HG02981 (cell line): Measurements from ENCODE around the gene MAP7D3.

Experiments used
- ATAC-seq: cut with Tn5 transposase; IDR thresholded peaks from one replicate; pipeline ENCODE4 v1.9.1; 2021; ENCODE audit warnings: mild to moderate bottlenecking, moderate library complexity; ENCODE audit not compliant: unreplicated experiment

The MAP7D3 gene

DNA sequence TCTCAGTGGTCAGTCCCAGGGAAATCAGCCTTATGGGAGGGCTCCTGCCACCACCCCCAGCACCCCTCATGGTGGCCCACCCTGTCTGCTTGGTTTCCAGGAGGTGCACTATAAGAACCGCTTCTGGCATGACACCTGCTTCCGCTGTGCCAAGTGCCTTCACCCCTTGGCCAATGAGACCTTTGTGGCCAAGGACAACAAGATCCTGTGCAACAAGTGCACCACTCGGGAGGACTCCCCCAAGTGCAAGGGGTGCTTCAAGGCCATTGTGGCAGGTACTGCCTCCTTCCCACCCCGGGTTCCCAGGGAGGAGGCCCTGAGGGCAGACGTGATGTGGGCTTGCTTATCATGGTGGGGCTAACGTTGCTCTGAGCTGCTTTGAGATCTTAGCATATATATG, 44.3 kb downstream of the MAP7D3 start:
- ATAC-seq = no peak

DNA sequence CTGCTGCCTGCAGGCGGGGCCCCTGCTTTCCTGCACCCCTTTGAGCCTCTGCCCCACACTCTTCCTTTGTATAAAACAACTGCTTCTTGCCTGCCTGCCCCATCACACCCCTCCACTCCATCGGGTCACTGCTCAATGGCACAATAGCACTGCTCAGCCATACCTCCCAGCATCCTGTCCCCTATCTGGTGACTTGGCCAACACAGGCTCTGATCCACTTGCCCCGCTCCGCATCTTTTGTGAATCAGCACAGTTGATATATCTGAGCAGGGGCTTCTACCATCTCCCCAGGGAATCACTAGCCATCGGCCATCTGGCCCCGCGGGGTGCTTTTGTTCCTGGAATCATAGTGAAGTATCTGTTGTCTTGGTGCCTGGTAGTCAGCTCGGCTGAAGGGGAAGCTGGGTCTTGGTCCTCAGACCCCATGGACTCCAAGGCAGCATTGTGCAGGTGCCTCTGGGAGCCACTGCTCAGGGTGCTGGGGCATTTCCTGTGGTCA, 45.3 kb downstream of the MAP7D3 start:
- ATAC-seq = no peak

DNA sequence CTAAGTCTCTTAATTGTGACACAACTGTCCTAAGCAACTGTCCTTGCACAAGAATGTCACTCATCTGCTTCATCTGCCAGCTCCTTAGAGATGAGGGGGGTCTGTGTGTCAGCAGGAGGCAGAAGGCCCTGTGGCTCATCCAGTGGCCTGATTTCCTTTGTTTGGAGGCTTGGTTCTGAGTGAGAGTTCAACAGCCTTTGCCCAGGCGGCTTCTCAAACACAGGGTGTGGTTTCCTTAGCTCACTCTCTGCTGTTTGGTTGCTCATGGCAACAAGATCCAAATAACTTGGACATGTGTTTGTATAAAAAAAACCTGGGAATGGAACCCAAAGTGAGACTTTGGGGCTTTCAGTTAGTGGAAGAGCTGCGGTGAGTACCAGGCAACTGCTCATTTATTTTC, 46.6 kb downstream of the MAP7D3 start:
- ATAC-seq = no peak

DNA sequence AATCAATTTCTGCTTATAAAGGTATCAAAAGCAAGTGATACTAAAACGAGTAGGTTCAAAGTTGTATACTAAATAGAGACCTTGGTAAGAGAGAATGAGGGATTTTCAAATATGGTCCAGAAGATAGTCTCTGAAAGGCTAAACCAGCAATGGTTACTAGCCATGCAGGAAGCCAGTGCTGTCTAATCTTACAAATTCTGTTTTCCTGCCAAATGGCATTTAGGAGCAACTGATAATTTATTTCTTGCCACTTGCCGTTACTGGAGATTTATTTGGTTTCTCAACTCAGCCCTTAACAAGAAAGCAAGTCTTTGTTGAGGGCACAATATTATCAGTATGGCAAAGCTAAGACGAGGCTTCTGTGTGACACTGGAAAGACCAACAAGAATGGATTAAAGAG, 47.2 kb downstream of the MAP7D3 start:
- no peak for ATAC-seq

DNA sequence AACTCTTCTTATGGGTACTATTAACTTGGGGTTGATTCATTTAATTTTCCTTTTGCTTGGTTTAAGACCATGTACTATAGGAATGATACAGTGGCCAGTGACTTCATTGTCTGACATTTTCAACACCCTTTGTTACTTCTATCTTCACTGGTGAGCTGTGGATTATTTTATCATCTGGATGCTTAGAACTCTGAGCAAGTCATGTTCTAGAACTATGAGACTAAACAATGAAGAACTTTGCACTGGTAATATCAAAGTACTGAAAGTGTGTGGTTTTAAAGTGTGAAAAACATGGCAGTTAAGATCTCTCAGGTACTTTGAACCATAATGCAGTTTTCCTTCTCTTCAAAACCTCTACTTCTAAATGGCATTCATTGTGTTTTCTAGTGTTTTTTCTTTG, 47.8 kb downstream of the MAP7D3 start:
- ATAC-seq = no peak

DNA sequence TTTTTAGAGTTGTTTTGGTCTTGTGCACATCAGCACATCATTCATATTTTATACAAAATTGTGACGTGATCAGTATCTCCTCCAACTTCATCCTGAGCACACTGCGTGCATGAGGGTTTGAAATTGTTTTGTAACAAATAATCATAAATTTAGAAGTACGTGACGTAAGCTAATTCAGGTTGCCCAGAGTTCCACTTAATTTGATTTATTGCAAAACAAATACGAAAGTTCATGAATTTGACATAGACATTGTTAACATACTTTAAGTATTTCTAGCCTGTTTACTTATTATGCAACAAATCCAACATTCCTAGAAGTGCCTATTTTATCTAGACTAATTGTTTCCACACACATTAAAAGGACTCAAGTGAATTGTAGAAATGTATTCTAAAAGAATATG, 48.3 kb downstream of the MAP7D3 start:
- ATAC-seq = no peak

DNA sequence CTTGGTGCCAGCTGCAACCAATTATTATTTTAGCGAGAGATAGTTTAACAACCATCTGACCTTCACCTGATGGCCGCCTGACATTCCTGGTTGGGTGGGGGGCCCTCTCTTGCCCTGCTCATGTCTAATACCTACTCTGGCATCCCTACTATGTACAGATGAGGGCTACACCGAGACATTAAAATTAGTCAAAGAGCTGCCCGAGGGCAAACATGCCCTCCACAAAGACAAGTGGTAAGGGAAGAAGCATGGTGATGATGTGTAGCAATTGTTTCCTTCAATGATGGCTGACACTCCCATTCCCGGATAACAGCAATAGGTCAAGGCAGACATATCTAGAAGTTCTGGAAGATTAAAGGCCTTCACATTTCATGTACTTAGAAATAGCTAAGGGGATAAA, 49.6 kb downstream of the MAP7D3 start:
- ATAC-seq = no peak

DNA sequence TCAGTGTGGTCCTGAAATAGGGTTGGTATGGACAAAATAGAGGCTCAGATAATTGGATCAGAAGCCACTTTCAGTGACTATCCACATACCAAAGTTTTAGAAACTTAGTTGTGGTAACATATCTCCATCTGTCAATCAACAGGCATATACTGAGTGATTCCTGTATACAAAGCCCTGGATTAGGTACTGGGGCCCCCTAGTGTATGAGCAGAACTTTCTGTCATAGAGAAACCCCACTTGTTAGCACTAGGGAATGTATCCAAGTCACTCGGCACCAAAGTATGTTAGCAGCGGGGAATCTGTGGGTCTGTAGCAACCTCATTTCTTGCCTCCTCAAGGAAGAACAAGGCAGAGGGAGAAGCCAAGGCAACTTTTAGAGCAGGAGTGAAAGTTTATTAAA, 50.7 kb downstream of the MAP7D3 start:
- no peak for ATAC-seq

DNA sequence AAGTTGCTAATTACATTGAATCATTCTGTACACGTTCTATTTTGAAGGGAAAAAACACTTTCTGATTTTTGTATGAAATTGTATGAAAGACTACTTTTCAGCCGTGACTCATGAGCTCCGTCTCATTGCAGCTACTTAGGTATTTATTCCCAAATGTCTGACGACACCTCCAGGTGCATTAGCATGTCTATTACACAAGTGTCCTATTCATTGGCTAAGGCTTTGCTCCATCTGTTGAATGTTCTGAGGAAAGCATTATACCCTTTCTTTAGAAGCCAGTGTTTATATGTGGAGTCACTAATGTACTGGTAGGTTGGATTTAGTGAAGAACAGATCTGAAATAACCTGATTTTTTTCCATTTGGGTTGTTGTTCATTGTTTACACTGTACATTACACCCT, 51.8 kb downstream of the MAP7D3 start:
- no peak for ATAC-seq

DNA sequence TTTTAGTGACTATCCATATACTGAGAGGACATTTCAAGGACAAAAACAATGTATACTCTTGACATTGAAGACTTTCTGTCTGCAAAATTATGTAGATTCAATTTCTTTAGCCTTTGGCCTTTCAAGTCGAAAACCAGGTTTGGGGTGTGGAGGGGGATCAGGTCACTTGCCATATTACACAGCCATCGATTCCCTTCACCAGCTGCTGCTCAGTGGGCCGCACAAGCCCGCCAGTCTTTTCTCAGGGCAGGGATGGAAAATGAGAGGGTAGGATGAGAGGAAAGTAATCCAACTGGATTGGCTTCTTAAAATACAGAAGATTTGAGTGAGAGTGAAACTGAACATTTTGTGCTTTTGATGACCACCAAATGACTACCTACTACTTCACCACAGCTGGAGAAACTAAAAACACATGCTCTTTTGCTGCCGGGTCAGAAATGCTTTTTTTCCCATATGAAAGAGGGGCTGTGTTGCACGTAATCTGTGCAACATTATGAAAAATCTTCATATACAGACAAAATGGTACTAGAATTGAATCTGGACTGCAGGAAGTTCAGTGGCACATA, 52.4 kb downstream of the MAP7D3 start:
- ATAC-seq = no peak

DNA sequence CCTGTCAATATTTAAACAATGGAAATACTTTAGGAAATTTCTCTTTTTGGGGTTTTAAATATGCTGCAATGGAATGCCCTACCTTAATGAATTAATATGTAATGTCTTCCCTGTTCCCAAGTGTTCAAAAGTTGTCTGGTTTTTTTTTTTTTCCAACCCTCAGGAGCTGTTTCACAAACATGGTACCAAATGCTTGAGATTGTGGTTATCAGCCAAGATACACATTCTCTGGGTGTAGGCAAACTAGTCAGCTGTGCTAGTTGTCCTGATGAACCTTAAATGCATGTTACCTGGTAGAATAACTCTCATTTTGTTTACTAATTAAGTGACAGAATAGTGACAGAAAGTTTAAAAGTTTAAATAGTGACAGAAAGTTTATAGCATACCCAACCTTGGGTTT, 53.2 kb downstream of the MAP7D3 start:
- no peak for ATAC-seq

DNA sequence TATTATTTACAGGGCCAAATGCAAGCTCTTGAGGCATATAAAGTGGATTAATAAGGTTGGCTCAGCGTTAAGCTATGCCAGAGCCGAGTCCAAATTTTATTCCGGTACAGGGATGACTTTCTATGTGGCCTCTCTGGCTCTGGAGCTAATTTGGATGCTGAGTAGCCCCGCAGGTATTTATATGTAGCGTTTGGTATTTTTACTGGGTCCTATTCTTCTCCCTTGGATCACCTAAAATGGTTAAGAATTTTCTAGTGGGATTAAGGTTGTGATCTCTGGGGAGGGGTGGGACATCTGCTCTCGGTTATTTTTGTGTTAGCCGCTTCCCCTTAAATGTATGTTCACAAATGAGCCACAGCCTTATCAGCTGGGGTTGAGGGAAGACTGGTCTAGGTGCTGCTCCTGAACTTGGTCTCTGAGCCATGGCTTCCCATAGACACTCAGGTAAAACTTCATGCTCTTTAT, 54.5 kb downstream of the MAP7D3 start:
- ATAC-seq = no peak

DNA sequence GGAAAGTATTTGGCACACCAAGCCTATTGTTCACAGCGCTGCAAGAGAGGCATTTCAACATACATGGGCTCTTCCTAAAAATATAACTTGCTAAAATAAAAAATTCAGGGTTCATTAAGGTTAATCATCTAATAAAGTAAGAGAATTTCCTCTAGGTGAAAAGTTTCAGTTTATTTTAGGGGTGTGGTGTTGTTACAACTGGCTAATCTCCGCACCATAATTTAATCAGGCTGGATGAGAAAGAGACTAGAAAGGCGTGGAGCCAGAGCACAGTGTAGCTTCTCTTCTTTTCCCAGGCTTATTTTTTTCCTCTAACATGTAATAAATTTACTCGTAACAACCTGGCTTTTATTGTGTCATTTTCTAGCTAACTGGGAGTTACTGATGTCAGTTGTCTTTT, 56.0 kb downstream of the MAP7D3 start:
- ATAC-seq = no peak

DNA sequence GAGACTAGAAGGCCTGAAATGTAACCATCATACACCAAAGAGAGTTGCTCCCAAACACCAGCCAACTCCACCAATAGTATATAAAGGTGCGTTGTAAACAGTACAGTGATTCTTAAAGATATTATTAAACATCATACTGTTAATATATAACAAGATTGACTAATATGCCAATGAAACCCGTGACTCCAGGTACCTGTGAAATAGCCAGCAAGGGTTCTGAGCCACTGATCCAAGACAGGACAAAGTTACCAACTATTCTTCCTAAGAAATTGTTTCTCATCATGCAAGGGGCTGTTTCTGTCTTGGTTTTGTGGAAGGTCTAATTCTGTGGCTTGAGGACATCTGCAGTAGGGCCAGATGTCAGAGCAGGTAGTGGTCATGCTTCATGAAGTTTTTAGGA, 56.7 kb downstream of the MAP7D3 start:
- ATAC-seq = no peak

DNA sequence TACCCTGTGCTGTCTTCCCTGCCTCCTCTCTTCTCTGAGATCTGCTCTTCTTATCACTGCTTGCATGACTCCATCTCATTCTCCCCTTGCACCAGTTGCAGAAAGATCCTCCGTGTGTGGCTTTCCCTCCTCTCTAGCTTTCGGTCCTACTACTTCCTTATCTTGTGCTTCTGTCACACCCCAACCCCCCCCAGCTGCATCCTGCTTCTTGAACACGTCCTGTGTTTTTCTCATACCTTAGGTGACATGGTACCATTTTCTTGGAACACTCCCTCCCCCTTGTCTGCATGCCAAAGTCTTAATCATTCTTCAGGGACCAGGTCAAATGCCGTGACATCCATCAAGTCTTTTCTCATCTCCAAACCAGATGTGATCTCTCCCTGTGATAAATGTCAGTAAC, 57.4 kb downstream of the MAP7D3 start:
- no peak for ATAC-seq

DNA sequence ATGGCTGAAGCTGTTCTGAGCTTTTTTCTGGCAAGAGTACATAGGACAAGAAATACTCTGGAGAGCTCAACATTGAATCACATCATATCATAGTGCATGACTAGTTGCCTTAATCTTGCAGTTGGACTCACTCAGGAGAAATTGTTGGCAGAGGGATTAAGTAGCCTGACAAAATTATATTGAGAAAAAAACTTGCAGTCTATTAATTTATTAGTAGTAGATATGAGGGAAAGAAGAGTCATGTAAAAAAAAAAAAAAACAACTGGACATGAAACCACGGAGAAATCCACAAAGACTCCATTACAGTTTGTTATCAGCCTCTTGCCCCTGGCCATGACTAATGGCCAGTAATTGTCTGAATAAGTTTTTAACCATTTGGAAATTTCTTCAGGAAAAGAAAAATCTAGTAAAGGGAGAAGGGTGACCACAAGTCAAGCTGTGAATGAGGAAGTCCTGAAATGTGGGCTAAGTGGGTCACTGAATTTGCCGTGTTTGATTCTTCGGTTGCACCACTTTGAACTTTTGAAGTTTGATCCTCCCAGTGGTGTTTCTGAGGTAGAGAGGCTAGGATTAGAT, 58.3 kb downstream of the MAP7D3 start:
- no peak for ATAC-seq

DNA sequence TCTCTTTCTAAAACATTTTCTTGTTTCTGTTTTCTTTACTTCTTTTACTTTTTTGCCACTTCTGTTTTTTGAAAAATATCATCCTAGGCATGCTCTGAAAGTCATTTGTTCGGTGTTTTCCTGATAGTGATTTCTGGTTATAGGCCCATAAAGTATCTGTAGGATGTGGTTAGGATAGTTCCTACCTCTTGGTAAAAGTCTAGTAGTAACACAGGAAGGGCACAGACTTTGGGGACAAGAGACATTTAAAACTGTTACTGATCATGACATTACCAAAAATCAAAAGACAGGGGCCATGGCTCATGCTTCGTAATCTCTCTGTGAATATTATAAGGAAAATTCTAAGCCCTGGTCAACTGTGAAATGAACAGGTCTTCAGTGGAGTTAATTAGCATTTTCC, 59.1 kb downstream of the MAP7D3 start:
- no peak for ATAC-seq

DNA sequence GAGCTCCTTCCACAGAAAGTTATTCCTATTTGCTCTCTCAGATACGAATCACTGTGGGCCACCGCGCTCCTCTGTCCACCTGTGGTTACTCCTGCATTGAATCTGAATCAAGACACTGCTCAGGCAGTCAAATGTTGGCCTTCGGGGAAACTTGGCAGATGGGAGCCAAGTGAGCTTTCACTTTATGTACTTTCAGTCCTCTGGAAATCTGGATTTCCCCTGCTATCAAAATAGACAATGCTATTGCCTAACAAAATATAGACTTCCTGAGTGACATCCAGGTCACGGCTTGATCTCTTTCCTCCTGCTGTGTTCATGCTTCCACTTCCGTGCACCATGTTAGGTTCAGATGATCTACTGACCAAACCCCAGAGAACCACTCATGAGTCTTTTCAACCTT, 60.0 kb downstream of the MAP7D3 start:
- ATAC-seq = no peak

DNA sequence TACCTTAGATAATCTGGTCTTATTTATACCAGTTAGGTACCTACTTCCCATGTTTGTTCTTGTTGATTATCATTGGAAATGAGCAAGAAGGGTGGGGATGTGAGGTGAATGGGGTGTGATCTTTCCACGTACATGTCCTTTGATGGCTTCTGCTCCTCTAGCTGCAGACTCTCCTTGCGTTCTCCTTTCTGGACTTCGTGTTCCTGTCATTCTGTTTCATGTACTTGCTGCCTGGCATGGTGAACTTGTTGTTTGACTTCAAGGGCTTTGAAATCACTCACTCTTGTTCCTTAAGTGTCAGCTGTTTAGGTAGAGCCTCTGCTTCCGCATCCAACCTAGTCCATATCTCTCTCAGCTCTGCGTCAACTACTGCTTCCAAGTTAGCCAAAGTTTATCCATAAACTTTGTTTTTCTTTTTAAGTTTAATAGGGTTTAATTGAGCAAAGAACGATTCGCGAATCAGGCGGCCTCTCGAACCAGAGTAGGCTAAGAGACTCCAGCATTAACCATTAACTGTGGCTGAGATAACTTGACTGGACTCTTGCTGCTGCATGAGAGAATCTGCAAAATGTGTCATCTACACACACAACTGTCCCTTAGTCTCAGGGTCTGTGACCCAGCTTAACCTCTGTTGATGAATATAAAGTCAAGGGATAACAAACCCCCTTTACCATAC, 61.0 kb downstream of the MAP7D3 start:
- no peak for ATAC-seq

DNA sequence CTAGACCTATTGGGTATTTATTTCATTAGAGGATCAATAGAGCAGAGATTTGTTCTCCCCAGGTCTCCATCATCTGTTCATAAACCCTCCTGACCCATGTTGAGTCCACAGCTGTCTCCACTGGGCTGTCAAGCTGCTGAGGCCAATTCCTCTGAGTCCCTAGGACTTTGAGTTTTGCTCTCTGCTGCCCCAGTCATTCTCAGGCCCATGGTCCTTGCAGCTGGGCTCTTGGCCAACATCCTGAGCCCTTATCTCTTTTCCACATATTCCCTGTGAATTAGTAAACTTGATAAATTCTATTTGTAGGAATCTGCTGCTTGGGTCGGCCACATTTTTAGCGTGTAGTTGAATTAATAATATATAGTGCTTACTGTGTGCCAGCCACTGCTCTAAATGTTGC, 62.0 kb downstream of the MAP7D3 start:
- no peak for ATAC-seq

DNA sequence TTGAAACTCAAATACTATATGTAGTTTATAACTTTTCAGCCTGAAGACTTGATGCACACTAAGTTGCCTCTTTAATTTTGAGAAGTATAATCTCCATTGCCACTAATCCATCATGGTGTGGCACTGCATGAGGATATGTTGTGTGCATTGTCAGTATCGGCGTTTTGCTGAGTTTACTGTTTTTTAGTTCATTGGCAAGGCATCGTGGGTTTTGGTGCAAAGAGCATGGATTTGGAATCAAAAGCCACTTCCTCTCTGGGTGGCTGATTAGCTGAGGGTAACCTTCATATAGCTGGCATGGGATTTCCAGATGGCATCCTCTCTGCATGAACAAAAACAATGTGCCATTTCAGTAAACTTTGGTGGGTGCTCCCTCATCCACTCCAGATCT, 65.2 kb downstream of the MAP7D3 start:
- ATAC-seq = no peak

DNA sequence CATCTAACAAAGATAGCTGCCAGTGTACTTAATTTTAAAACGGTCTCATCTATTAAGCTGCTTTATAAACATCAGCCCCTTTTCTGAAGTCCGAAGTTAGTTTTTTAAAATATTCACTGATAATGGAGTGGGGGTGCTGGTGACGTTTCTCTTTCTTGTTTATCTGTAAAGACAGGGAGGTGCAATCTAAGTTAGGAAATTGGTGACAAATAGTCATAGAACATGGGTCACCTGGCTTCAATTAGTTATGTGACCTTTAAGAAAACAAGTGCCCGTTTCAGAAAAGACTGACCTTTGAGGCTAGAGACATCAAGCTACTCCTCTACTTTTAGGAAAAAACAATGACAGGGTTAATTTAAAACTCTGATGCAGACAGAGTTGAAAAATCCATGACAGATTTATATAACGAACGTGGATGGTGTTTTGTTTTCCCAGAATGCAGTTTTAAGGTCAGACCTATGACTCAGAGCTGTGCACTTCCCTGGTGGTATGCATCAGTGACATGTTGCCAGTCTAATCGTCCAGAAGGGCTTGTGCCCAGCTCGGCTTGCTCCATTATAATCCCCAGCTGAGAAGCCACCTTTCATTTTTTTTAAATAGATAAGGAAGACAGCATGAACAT, 65.7 kb downstream of the MAP7D3 start:
- no peak for ATAC-seq
